HG03378 (cell line): Measurements from ENCODE around the gene RPS2.
"Not testable (repeated sequence)": the region's sequence is repeated elsewhere in the genome, so short reads cannot be mapped to it uniquely, and the experiment has no call there.

Source experiments
- ATAC-seq: cut with Tn5 transposase; IDR thresholded peaks from one replicate; pipeline ENCODE4 v1.9.1; 2021; ENCODE audit warnings: mild to moderate bottlenecking, moderate library complexity; ENCODE audit not compliant: unreplicated experiment

RPS2 gene

GRCh38 chr16:1920727-1921171 lies 43.9 kb downstream of the RPS2 start:
- no peak for ATAC-seq

GRCh38 chr16:1920122-1920521 lies 44.5 kb downstream of the RPS2 start:
- ATAC-seq, result not testable (repeated sequence)

GRCh38 chr16:1919327-1919998 lies 45.2 kb downstream of the RPS2 start:
- ATAC-seq, result no peak

GRCh38 chr16:1918351-1919326 lies 46.0 kb downstream of the RPS2 start, which contains the start of gene HS3ST6:
Gene HS3ST6, minus strand, starts transcription at chr16:1918415. Its CDS starts 92 bp downstream, at chr16:1918323.
- no peak for ATAC-seq

- ATAC-seq, result no peak
Measured at GRCh38 chr16:1917665-1918350, 46.8 kb downstream of the RPS2 start.

- ATAC-seq, result no peak
Measured at GRCh38 chr16:1917056-1917664, 47.5 kb downstream of the RPS2 start.

- ATAC-seq, result no peak
Measured at GRCh38 chr16:1916640-1916990, 48.0 kb downstream of the RPS2 start.

GRCh38 chr16:1915732-1916639 lies 48.6 kb downstream of the RPS2 start:
- no peak for ATAC-seq

- ATAC-seq, result no peak
Measured at GRCh38 chr16:1914988-1915387, 49.6 kb downstream of the RPS2 start.

GRCh38 chr16:1914084-1914608 lies 50.5 kb downstream of the RPS2 start:
- ATAC-seq, result no peak

GRCh38 chr16:1913327-1914083 lies 51.1 kb downstream of the RPS2 start:
- ATAC-seq, result no peak

GRCh38 chr16:1912215-1912543 lies 52.4 kb downstream of the RPS2 start:
- no peak for ATAC-seq
